Activated T-helper 2 cell treated with anti-CD3 and anti-CD28 coated beads, Interferon-gamma antibody, Interleukin-2, Interleukin-4, amounts not matched to agents 10 μg/mL and 5 μg/mL and 100 μg/mL, durations not matched to agents 14 hours and 24 hours and 36 hours (primary cell): ENCODE measurements around the gene KLHL24. TPM values are rescaled to one million over a fixed set of nuclear protein-coding genes. Genes with fewer than 3 reads are reported as not detected.
"Not testable (repeated sequence)": the region's sequence is repeated elsewhere in the genome, so short reads cannot be mapped to it uniquely, and the experiment has no call there.

ENCODE experiments used
- DNase-seq: peaks from one replicate; pipeline ENCODE4 v3.0.0; 2021; ENCODE audit warnings: low spot score
- H3K27ac Mint-ChIP-seq: one replicate; pipeline ENCODE4 v1.8.0; 2021; ENCODE audit warnings: mixed read lengths
- H3K27me3 Mint-ChIP-seq: one replicate; pipeline ENCODE4 v1.8.0; 2021; ENCODE audit warnings: low read depth, mixed read lengths
- H3K36me3 Mint-ChIP-seq: one replicate; pipeline ENCODE4 v1.8.0; 2021; ENCODE audit warnings: low read depth, mixed read lengths
- H3K4me1 Mint-ChIP-seq: one replicate; pipeline ENCODE4 v1.8.0; 2021; ENCODE audit warnings: low read depth, mixed read lengths
- H3K4me3 Mint-ChIP-seq: one replicate; pipeline ENCODE4 v1.8.0; 2021; ENCODE audit warnings: low read depth, mild to moderate bottlenecking, moderate library complexity, mixed read lengths
- H3K9me3 Mint-ChIP-seq: one replicate; pipeline ENCODE4 v1.8.0; 2021; ENCODE audit warnings: mixed read lengths
- intact Hi-C: fragments of 100-400 bp; cut with micrococcal nuclease; formaldehyde crosslinking; loops from one replicate; pipeline ENCODE4 v1.15.1; 2023
- total RNA-seq: library from RNA; stranded (reverse); gene quantifications from 2 replicates; pipeline ENCODE4 v1.2.3, GENCODE V29; 2022

Gene KLHL24
- total RNA-seq, 1 donor from 2014 or later = 8.7 TPM

DNA sequence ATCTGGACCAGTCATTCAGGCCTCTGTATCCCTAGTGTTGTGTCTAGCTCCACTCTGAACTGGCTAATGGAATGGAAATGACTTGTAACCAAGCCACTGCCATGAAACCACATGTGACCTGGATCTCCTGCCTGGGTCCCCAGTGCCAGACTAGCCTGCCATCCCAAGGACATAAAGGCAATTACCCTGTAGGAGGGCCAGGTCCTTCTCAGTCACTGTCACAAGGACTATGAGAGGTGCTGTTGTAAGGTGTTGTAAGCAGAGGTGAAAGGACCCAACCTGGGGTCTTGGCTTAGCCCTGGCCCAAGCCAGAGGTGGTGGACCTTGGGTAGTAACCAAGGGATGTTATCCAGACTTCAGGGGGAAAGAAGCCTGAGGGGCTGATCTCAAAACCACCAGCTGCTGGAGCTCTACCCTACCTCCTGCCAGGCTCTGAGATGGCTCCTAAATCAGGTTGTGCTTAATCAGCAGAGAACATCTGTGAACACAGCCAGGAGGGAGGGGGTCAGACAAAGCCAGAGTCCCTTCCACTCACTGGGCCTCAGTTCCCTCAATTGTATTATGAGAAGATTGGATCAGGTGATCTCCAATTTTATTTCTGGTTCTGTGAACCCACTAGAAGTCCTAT is 15.7 kb upstream of the KLHL24 start:
- H3K4me3 Mint-ChIP-seq = no peak overlapping the region
- no peak overlapping the region for H3K27ac Mint-ChIP-seq
- intact Hi-C loops = no loop called here
- no peaks in the 10 kb centered on the region for H3K4me1 Mint-ChIP-seq
- no peaks in the 10 kb centered on the region for H3K36me3 Mint-ChIP-seq
- DNase-seq = no peak
- peaks cover 1% of the 10 kb centered on the region for H3K27me3 Mint-ChIP-seq
- no peaks in the 10 kb centered on the region for H3K9me3 Mint-ChIP-seq

GRCh38 chr3:183620252-183620628 is 15.2 kb upstream of the KLHL24 start:
- H3K27ac Mint-ChIP-seq = no peak overlapping the region
- H3K36me3 Mint-ChIP-seq = no peaks in the 10 kb centered on the region
- no peak overlapping the region for H3K4me3 Mint-ChIP-seq
- intact Hi-C loops = no loop called here
- H3K4me1 Mint-ChIP-seq = no peaks in the 10 kb centered on the region
- peaks cover 1% of the 10 kb centered on the region for H3K27me3 Mint-ChIP-seq
- H3K9me3 Mint-ChIP-seq = no peaks in the 10 kb centered on the region
- DNase-seq = no peak

- H3K27ac Mint-ChIP-seq, H3K4me1 Mint-ChIP-seq, intact Hi-C loops, DNase-seq, H3K36me3 Mint-ChIP-seq, H3K9me3 Mint-ChIP-seq, H3K4me3 Mint-ChIP-seq, H3K27me3 Mint-ChIP-seq: not testable (repeated sequence)
Measured at GRCh38 chr3:183622473-183622872, 12.9 kb upstream of the KLHL24 start.

GRCh38 chr3:183626877-183627594 is 8.4 kb upstream of the KLHL24 start:
- Mint-ChIP-seq H3K4me1 (no peaks in the 10 kb centered on the region), H3K27ac (no peak overlapping the region), H3K4me3 (no peak overlapping the region), H3K36me3 (no peaks in the 10 kb centered on the region), H3K9me3 (no peaks in the 10 kb centered on the region), H3K27me3 (peaks cover 5% of the 10 kb centered on the region)
- intact Hi-C loops = no loop called here
- no peak for DNase-seq

DNA sequence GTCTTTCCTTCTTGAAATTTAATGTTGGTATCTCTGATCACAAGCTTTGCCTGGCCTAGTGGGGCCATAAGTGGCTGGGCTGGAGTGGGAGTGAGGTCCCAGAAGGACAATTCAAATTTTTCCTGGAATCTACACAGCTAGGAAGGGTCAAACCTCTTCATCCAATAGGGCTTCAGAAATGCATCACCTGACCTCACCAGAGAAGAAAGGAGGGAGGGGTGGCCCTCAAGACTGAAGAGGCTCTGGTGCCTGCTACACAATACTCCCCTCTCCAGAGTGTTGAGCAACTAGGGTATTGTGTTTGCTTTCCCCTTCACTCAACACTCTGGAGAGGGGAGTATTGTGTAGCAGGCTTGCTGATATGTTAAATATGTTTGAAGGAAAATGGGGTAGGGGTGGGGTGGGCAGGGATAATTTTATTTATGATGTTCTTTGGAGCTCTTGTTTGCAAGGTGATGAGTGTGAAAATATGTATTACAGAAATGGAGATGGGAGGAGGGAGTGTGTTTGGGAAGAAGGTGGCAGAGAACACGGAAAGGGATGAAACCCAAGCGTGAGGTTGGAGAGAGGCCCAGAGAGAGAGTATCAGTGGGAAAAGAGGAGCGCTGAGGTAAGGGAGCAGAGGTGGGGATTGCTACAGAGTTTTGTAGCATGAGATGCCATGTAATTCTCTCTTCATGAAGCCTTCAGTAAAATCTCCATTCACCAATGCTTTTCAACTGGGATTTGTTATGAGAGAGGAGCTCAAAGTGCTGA is 5.7 kb upstream of the KLHL24 start:
- Mint-ChIP-seq H3K27me3 (peaks cover 4% of the 10 kb centered on the region), H3K9me3 (no peaks in the 10 kb centered on the region), H3K4me1 (peaks cover 3% of the 10 kb centered on the region), H3K27ac (no peak overlapping the region), H3K36me3 (no peaks in the 10 kb centered on the region), H3K4me3 (no peak overlapping the region)
- intact Hi-C loops = no loop called here
- no peak for DNase-seq

DNA sequence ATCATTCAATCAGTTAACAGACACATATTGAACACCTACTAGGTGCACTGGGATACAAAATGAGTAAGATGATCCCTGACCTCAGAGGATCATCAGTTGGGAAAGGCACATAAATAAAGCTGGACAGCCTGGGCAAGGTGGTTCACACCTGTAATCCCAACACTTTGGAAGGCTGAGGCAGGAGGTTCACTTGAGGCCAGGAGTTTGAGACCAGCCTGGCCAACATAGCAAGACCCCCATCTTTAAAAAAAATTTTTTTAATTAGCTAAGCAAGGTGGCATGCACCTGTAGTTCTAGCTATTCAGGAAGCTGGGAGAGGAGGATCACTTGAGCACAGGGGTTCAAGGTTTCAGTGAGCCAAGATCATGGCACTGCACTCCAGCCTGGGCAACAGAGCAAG is 3.7 kb upstream of the KLHL24 start:
- intact Hi-C loops = no loop called here
- no peak overlapping the region for H3K4me3 Mint-ChIP-seq
- H3K4me1 Mint-ChIP-seq = peaks cover 8% of the 10 kb centered on the region
- peaks cover 4% of the 10 kb centered on the region for H3K27me3 Mint-ChIP-seq
- no peaks in the 10 kb centered on the region for H3K36me3 Mint-ChIP-seq
- H3K27ac Mint-ChIP-seq = no peak overlapping the region
- no peaks in the 10 kb centered on the region for H3K9me3 Mint-ChIP-seq
- no peak for DNase-seq

GRCh38 chr3:183632725-183633124 is 2.7 kb upstream of the KLHL24 start:
- H3K9me3 Mint-ChIP-seq, H3K27me3 Mint-ChIP-seq, H3K4me3 Mint-ChIP-seq, H3K36me3 Mint-ChIP-seq, intact Hi-C loops, DNase-seq, H3K27ac Mint-ChIP-seq: not testable (repeated sequence)
- H3K4me1 Mint-ChIP-seq = peaks cover 17% of the 10 kb centered on the region

GRCh38 chr3:183634707-183635106 is 716 bp upstream of the KLHL24 start:
- no peaks in the 10 kb centered on the region for H3K9me3 Mint-ChIP-seq
- intact Hi-C loops = loop anchor here (5.0 kb wide), 2 partner anchors 152 to 248 kb away; partner anchors contain the start of gene PARL
- H3K36me3 Mint-ChIP-seq = peaks cover 2% of the 10 kb centered on the region
- peak overlapping the region; percentile 91 for H3K4me3 Mint-ChIP-seq
- H3K27me3 Mint-ChIP-seq = no peaks in the 10 kb centered on the region
- H3K27ac Mint-ChIP-seq = peak overlapping the region; percentile 93
- no peak for DNase-seq
- H3K4me1 Mint-ChIP-seq = peaks cover 23% of the 10 kb centered on the region

GRCh38 chr3:183635107-183635430 is 354 bp upstream of the KLHL24 start:
- peaks cover 2% of the 10 kb centered on the region for H3K36me3 Mint-ChIP-seq
- peaks cover 24% of the 10 kb centered on the region for H3K4me1 Mint-ChIP-seq
- DNase-seq = no peak
- H3K4me3 Mint-ChIP-seq = peak overlapping the region; percentile 91
- peak overlapping the region; percentile 93 for H3K27ac Mint-ChIP-seq
- no peaks in the 10 kb centered on the region for H3K27me3 Mint-ChIP-seq
- intact Hi-C loops = loop anchor here (5.0 kb wide), 2 partner anchors 153 to 247 kb away; partner anchors contain the start of gene PARL
- no peaks in the 10 kb centered on the region for H3K9me3 Mint-ChIP-seq

DNA sequence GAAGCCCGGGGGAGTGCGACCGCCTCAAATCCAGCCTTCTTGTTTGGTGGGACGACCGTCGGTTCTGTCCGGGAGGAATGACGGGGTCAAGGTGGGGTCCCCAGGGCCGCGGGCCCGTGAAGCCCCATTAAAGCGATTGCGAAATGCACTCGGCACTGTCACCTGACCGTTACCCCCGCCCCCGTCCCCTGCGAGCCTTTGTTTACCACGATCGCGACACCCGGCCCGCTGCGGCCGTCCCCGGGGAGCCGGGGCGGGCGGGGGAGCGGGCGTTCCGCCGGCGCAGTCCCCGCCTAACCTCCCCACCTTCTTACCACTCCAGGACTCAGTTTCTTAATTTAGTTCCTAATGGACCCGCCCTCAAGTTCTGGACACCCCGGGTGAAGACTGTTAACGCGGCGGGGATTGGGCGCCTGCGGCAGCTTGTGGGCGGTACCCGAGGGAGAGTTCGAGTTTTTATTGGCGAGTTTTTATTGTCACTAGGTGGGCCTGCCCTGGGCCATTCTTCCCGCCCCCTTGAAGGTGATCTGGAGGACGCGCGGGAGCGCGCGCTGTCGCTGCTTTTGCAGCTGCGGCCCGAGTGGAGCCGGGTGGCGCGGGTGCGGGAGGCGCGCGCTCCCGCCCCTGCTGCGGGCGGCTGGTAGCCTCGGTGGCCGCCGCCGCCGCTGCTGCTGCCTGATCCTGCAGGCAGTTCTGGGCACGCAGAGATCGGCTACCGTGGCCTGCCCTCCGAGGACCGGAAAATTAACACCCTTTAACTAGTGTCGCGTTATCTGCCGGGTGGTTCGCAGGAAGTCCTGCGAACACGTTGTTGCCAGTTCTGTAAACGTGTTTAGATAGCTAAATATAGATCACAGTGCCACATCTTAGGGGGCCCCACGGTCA is 1.0 kb downstream of the KLHL24 start:
- Mint-ChIP-seq H3K4me1 (peaks cover 24% of the 10 kb centered on the region), H3K27me3 (no peaks in the 10 kb centered on the region), H3K9me3 (no peaks in the 10 kb centered on the region), H3K36me3 (peaks cover 2% of the 10 kb centered on the region), H3K27ac (peak overlapping the region; percentile 89), H3K4me3 (peak overlapping the region; percentile 91)
- peak; percentile 94 for DNase-seq
- intact Hi-C loops = loop anchor here (1.0 to 5.0 kb wide), 6 partner anchors 61 to 246 kb away; partner anchors contain the start of genes KLHL6, PARL and YEATS2

DNA sequence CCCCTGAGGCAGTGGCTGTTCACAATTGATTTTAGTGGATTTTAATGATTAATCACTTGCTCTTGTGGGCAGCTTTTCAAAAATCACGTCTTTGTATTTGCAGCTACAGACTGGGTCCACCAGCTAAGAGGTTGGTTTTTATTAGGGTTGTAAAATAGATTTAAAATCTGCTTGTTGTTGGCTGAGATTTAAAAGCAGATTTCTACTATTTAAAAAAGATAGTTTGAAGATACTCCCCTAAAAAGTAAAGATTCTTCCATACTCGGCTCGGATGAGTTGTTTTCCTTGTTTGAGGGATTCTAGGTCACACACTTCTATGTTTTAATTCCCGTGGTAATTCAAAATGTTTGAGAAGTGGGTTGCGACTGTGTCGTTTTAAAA is 1.7 kb downstream of the KLHL24 start:
- Mint-ChIP-seq H3K36me3 (peaks cover 2% of the 10 kb centered on the region), H3K27ac (peak overlapping the region; percentile 89), H3K27me3 (no peaks in the 10 kb centered on the region), H3K4me3 (peak overlapping the region; percentile 87), H3K9me3 (no peaks in the 10 kb centered on the region), H3K4me1 (peaks cover 24% of the 10 kb centered on the region)
- intact Hi-C loops = loop anchor here (5.0 kb wide), 2 partner anchors 155 to 245 kb away; partner anchors contain the start of gene PARL
- DNase-seq = no peak

DNA sequence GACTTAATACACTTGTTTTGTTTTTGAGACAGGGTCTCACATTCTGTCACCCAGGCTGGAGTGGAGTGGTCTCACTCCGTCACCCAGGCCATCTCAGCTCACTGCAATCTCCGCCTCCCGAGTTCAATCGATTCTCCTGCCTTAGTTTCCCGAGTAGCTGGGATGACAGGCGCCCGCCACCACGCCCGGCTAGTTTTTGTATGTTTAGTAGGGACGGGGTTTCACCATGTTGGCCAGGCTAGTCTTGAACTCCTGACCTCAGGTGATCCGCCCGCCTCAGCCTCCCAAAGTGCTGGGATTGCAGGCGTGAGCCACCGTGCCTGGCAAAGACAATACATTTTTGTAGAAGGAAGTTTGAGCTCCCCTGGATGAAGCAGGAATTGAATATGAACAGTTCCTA is 2.2 kb downstream of the KLHL24 start:
- Mint-ChIP-seq H3K4me3 (peak overlapping the region; percentile 87), H3K27ac (peak overlapping the region; percentile 61), H3K4me1 (peaks cover 24% of the 10 kb centered on the region)
- DNase-seq, H3K9me3 Mint-ChIP-seq, H3K27me3 Mint-ChIP-seq, H3K36me3 Mint-ChIP-seq: not testable (repeated sequence)
- intact Hi-C loops = loop anchor here (5.0 kb wide), 2 partner anchors 155 to 245 kb away; partner anchors contain the start of gene PARL
